ENCODE results near the gene ZNF57. TPM values are rescaled to one million over a fixed set of nuclear protein-coding genes. Genes with fewer than 3 reads are reported as not detected.

The ZNF57 gene
- total RNA-seq, 1 donor from 2014 or later = 4.2 TPM

Other genes with a start within 250 kb of the ZNF57 start
- gene GNG7, start 198.2 kb upstream of the ZNF57 start, total RNA-seq = 1.6 TPM
- 1.6 TPM for gene DIRAS1, start 179.6 kb upstream of the ZNF57 start, total RNA-seq
- 8.4 TPM for gene SLC39A3, start 160.9 kb upstream of the ZNF57 start, total RNA-seq
- gene SGTA, start 117.7 kb upstream of the ZNF57 start, total RNA-seq = 25.6 TPM
- gene THOP1, start 115.4 kb upstream of the ZNF57 start, total RNA-seq = 34.4 TPM
- gene ZNF554, start 81.1 kb upstream of the ZNF57 start, total RNA-seq = 8.4 TPM
- 15.7 TPM for gene ZNF555, start 59.5 kb upstream of the ZNF57 start, total RNA-seq
- gene ZNF556, start 33.6 kb upstream of the ZNF57 start, total RNA-seq = 19.3 TPM
- gene ZNF77, start 44.0 kb downstream of the ZNF57 start, total RNA-seq = 8.4 TPM
- gene TLE6, start 76.6 kb downstream of the ZNF57 start, total RNA-seq = not detected
- gene TLE2, start 128.4 kb downstream of the ZNF57 start, total RNA-seq = 9.4 TPM
- gene TLE5, start 161.6 kb downstream of the ZNF57 start, total RNA-seq = 98.1 TPM
- gene GNA11, start 193.4 kb downstream of the ZNF57 start, total RNA-seq = 37.1 TPM
- 3.1 TPM for gene GNA15, start 235.1 kb downstream of the ZNF57 start, total RNA-seq

Data from skeletal muscle tissue (tissue), 1 donor.